HFFc6 (cell line): ENCODE data around the gene FFAR1. TPM values are rescaled to one million over a fixed set of nuclear protein-coding genes. Genes with fewer than 3 reads are reported as not detected.

Experiments
- DNase-seq: peaks from one replicate; pipeline ENCODE4 v3.0.0-alpha.2; 2018
- H3K27ac Mint-ChIP-seq: 2 replicates; pipeline ENCODE4 v1.8.0; 2020; ENCODE audit warnings: mild to moderate bottlenecking, mixed read lengths
- H3K27me3 Mint-ChIP-seq: 2 replicates; pipeline ENCODE4 v1.8.0; 2021; ENCODE audit warnings: mild to moderate bottlenecking, moderate library complexity, mixed read lengths; ENCODE audit not compliant: insufficient read depth
- H3K36me3 Mint-ChIP-seq: 2 replicates; pipeline ENCODE4 v1.8.0; 2021; ENCODE audit warnings: low read depth, mixed read lengths
- H3K4me1 Mint-ChIP-seq: 2 replicates; pipeline ENCODE4 v1.8.0; 2020; ENCODE audit warnings: low read depth, mixed read lengths
- H3K4me3 Mint-ChIP-seq: 2 replicates; pipeline ENCODE4 v1.8.0; 2020; ENCODE audit warnings: mild to moderate bottlenecking, moderate library complexity, mixed read lengths
- H3K9me3 Mint-ChIP-seq: 2 replicates; pipeline ENCODE4 v1.8.0; 2020; ENCODE audit warnings: mild to moderate bottlenecking, mixed read lengths
- CTCF ChIP-seq: fragments of 200-600 bp; sonication (generic); IDR thresholded peaks from 2 replicates; pipeline ENCODE4 v1.5.0; 2021; ENCODE audit warnings: antibody characterized with exemption, mild to moderate bottlenecking
- long read RNA-seq: library from polyadenylated mRNA; unstranded; transcript quantifications from one replicate; pipeline ENCODE4 v2.0.0, GENCODE V29; 2019
- total RNA-seq, 6 experiments: library from RNA; stranded (reverse); fragmentation: NEBNext Ultra II Directional; extraction: Animal tissue kit (Norgen Biotek cat#: 25700); gene quantifications; 2 replicates in 1 of 6; 3 replicates in 5 of 6; pipeline ENCODE4 v1.2.3, GENCODE V29; 2021

Gene FFAR1
- not detected for total RNA-seq
- long read RNA-seq: 0 reads

- Mint-ChIP-seq H3K4me3 (no peak within 1 kb of the TSS), H3K4me1 (no peaks in the 10 kb centered on the region), H3K27me3 (peaks cover 37% of the 10 kb centered on the region), H3K27ac (no peak within 1 kb of the TSS), H3K9me3 (no peaks in the 10 kb centered on the region), H3K36me3 (no peaks in the 10 kb centered on the region)
- TF ChIP-seq CTCF: no peak
- DNase-seq: no peak
Observed at GRCh38 chr19:35347171-35347929, at the start of gene FFAR1. Gene FFAR1, plus strand, starts transcription at chr19:35347902. Its CDS starts 3,650 bp downstream, at chr19:35351552.

GRCh38 chr19:35297922-35298321 lies 49.8 kb upstream of the FFAR1 start:
- Mint-ChIP-seq H3K9me3 (no peaks in the 10 kb centered on the region), H3K4me1 (no peaks in the 10 kb centered on the region), H3K4me3 (no peak overlapping the region), H3K27me3 (peaks cover 14% of the 10 kb centered on the region), H3K36me3 (no peaks in the 10 kb centered on the region), H3K27ac (no peak overlapping the region)
- TF ChIP-seq CTCF: no peak
- DNase-seq: no peak

- H3K4me1 Mint-ChIP-seq: no peaks in the 10 kb centered on the region
- H3K4me3 Mint-ChIP-seq: no peak overlapping the region
- no peak for DNase-seq
- peaks cover 7% of the 10 kb centered on the region for H3K27me3 Mint-ChIP-seq
- TF ChIP-seq CTCF: no peak
- no peaks in the 10 kb centered on the region for H3K36me3 Mint-ChIP-seq
- no peaks in the 10 kb centered on the region for H3K9me3 Mint-ChIP-seq
- no peak overlapping the region for H3K27ac Mint-ChIP-seq
Observed at GRCh38 chr19:35298561-35298972, 49.1 kb upstream of the FFAR1 start.

GRCh38 chr19:35299523-35300338 lies 48.0 kb upstream of the FFAR1 start:
- no peak overlapping the region for H3K4me3 Mint-ChIP-seq
- H3K9me3 Mint-ChIP-seq: no peaks in the 10 kb centered on the region
- no peak for DNase-seq
- peaks cover 9% of the 10 kb centered on the region for H3K27me3 Mint-ChIP-seq
- TF ChIP-seq CTCF: no peak
- H3K36me3 Mint-ChIP-seq: no peaks in the 10 kb centered on the region
- no peak overlapping the region for H3K27ac Mint-ChIP-seq
- H3K4me1 Mint-ChIP-seq: no peaks in the 10 kb centered on the region

- DNase-seq: no peak
- H3K36me3 Mint-ChIP-seq: no peaks in the 10 kb centered on the region
- peaks cover 9% of the 10 kb centered on the region for H3K27me3 Mint-ChIP-seq
- H3K4me1 Mint-ChIP-seq: no peaks in the 10 kb centered on the region
- no peak overlapping the region for H3K4me3 Mint-ChIP-seq
- no peak overlapping the region for H3K27ac Mint-ChIP-seq
- TF ChIP-seq CTCF: no peak
- no peaks in the 10 kb centered on the region for H3K9me3 Mint-ChIP-seq
Observed at GRCh38 chr19:35300339-35300649, 47.4 kb upstream of the FFAR1 start.
